Left colon (tissue), 2 donors: ENCODE measurements around the gene RNU2-1. TPM values are rescaled to one million over a fixed set of nuclear protein-coding genes. Genes with fewer than 3 reads are reported as not detected.

Experiments used
- total RNA-seq, 2 donors: library from RNA; stranded (reverse); fragmentation: NEBNext Ultra II Directional; extraction: Animal tissue kit (Norgen Biotek cat#: 25700); gene quantifications; one replicate each; pipeline ENCODE4 v1.2.1, GENCODE V29; 2021
- donor health status: DM: no; HTN: no; CAD: no.
- donor health status: DM: yes; HTN: yes; CAD: no.

The RNU2-1 gene
- total RNA-seq, 2 donors from 2014 or later: 4,822 to 6,579 TPM

Other genes with a start within 250 kb of the RNU2-1 start
- 100 to 1,000 TPM; 605 to 650 TPM for gene RPL27, start 235.6 kb downstream of the RNU2-1 start, total RNA-seq
- gene IFI35, start 227.2 kb downstream of the RNU2-1 start, total RNA-seq: 10 to 100 TPM; 33.6 to 51.6 TPM
- gene VAT1, start 211.6 kb downstream of the RNU2-1 start, total RNA-seq: 10 to 100 TPM; 46.3 to 85.2 TPM
- gene RND2, start 208.7 kb downstream of the RNU2-1 start, total RNA-seq: 1 to 10 TPM in 1 of 2 donors, under 1 TPM in 1; 0.15 to 1.1 TPM
- 10 to 100 TPM in 1 of 2 donors, 1 to 10 TPM in 1; 7.0 to 10.3 TPM for gene BRCA1, start 108.6 kb downstream of the RNU2-1 start, total RNA-seq
- 100 to 1,000 TPM; 103 to 131 TPM for gene NBR1, start 62.8 kb downstream of the RNU2-1 start, total RNA-seq
- gene TMEM106A, start 22.1 kb downstream of the RNU2-1 start, total RNA-seq: 1 to 10 TPM; 9.3 to 9.7 TPM
- not detected for gene CCDC200, start 5.4 kb downstream of the RNU2-1 start, total RNA-seq
- gene ARL4D, start 165.0 kb upstream of the RNU2-1 start, total RNA-seq: 1 to 10 TPM; 1.5 to 7.3 TPM
- gene DHX8, start 250.0 kb upstream of the RNU2-1 start, total RNA-seq: 10 to 100 TPM; 42.5 to 49.8 TPM